ENCODE results near the gene SPOCK2. TPM values are rescaled to one million over a fixed set of nuclear protein-coding genes. Genes with fewer than 3 reads are reported as not detected.

SPOCK2 gene
- total and polyA plus RNA-seq, 8 donors, result 4.5 to 107 (median 8.7) TPM

- no peak for TF ChIP-seq CTCF (IDR thresholded peaks at IDR 0.05)
- intact Hi-C loops (cut with DNase I), result no loop called here
- no peak for ATAC-seq
- Histone ChIP-seq H3K36me3 (peaks cover 0 to 3% of the 10 kb centered on the region in 2 donors), H3K9me3 (no peaks in the 10 kb centered on the region), H3K4me3 (no peak overlapping the region), H3K4me1 (no peaks in the 10 kb centered on the region), H3K27ac (no peak overlapping the region), H3K27me3 (no peaks in the 10 kb centered on the region)
- DNase-seq, result no peak
Measured at GRCh38 chr10:72073708-72074573, 14.4 kb downstream of the SPOCK2 start.

DNA sequence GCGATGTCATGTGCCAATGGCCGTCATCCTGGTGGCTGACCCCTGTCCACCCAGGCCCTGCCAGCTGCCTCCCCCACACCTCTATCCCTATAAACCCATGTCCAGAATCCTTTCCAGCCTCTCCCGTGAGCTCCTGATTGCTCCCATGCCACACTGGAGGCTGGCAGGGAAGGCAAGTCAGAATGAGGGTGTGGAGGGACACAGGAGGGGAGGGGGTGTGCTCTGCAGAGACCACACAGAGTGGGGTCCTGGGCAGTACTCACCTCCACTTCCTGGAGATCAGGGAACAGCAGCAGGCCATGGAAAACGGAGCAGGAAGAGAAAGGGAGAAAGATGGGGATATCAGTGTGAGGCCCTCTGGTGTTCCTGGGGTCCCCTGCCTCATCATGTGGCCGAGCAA, 15.7 kb downstream of the SPOCK2 start:
- intact Hi-C loops (cut with DNase I), result no loop called here
- TF ChIP-seq CTCF (IDR thresholded peaks at IDR 0.05), result no peak
- H3K9me3 ChIP-seq, result no peaks in the 10 kb centered on the region
- H3K27ac ChIP-seq, result no peak overlapping the region
- H3K4me1 ChIP-seq, result no peaks in the 10 kb centered on the region
- H3K4me3 ChIP-seq, result no peak overlapping the region
- H3K27me3 ChIP-seq, result no peaks in the 10 kb centered on the region
- ATAC-seq (no peak), DNase-seq (no peak)
- peaks cover 0 to 3% of the 10 kb centered on the region in 2 donors for H3K36me3 ChIP-seq

GRCh38 chr10:72072046-72072445, 16.3 kb downstream of the SPOCK2 start:
- peaks cover 0 to 3% of the 10 kb centered on the region in 2 donors for H3K36me3 ChIP-seq
- H3K4me1 ChIP-seq, result no peaks in the 10 kb centered on the region
- H3K27ac ChIP-seq, result no peak overlapping the region
- no peaks in the 10 kb centered on the region for H3K9me3 ChIP-seq
- H3K27me3 ChIP-seq, result no peaks in the 10 kb centered on the region
- DNase-seq (no peak), ATAC-seq (no peak)
- no peak overlapping the region for H3K4me3 ChIP-seq
- TF ChIP-seq CTCF (IDR thresholded peaks at IDR 0.05), result no peak
- intact Hi-C loops (cut with DNase I), result no loop called here

GRCh38 chr10:72069751-72070526, 18.4 kb downstream of the SPOCK2 start:
- DNase-seq, result peak in 1 of 4 donors; percentile 51
- no peaks in the 10 kb centered on the region for H3K4me1 ChIP-seq
- H3K27me3 ChIP-seq, result no peaks in the 10 kb centered on the region
- intact Hi-C loops (cut with DNase I), result no loop called here
- H3K36me3 ChIP-seq, result peaks cover 0 to 3% of the 10 kb centered on the region in 2 donors
- H3K4me3 ChIP-seq, result no peak overlapping the region
- ATAC-seq, result no peak
- H3K9me3 ChIP-seq, result no peaks in the 10 kb centered on the region
- H3K27ac ChIP-seq, result no peak overlapping the region
- TF ChIP-seq CTCF (IDR thresholded peaks at IDR 0.05), result no peak

GRCh38 chr10:72068901-72069446, 19.4 kb downstream of the SPOCK2 start:
- Histone ChIP-seq H3K9me3 (no peaks in the 10 kb centered on the region), H3K4me3 (no peak overlapping the region), H3K36me3 (peaks cover 0 to 3% of the 10 kb centered on the region in 2 donors), H3K27me3 (no peaks in the 10 kb centered on the region), H3K4me1 (no peaks in the 10 kb centered on the region), H3K27ac (no peak overlapping the region)
- no peak for DNase-seq
- intact Hi-C loops (cut with DNase I), result no loop called here
- no peak for ATAC-seq
- no peak for TF ChIP-seq CTCF (IDR thresholded peaks at IDR 0.05)

Data from left lung (tissue), 10 donors.